Spleen (tissue), 7 donors: Measurements from ENCODE around the gene UBASH3A.

Source experiments
- POLR2AphosphoS5 ChIP-seq, 3 donors: sonication (generic); formaldehyde crosslinking; IDR thresholded peaks; one replicate each; pipeline ENCODE4 v1.5.1; 2017; ENCODE audit warnings: antibody characterized with exemption in 3 of 3
- TF ChIP-seq, protein P1 (sequence below), 11 experiments: fragments of 200-600 bp in 7 of 11; fragments of 450-650 bp in 4 of 11; sonication (generic) in 4 of 11; IDR thresholded peaks in 8 of 11; conservative IDR thresholded peaks in 3 of 11; 1 replicate in 7 of 11; 2 replicates in 4 of 11; pipeline versions ENCODE4 v1.4.0 to v1.8.0; 2016 to 2021; ENCODE audit warnings: antibody characterized with exemption in 11 of 11, inconsistent platforms in 4 of 11, mild to moderate bottlenecking in 1 of 11
- donor health status: DM: no; HTN: no; CAD: no; lungs with moderate emphysema.
- donor health status: DM: no; HTN: no; CAD: no.
- donor health status: DM: no; HTN: no; CAD: no.

DNA sequence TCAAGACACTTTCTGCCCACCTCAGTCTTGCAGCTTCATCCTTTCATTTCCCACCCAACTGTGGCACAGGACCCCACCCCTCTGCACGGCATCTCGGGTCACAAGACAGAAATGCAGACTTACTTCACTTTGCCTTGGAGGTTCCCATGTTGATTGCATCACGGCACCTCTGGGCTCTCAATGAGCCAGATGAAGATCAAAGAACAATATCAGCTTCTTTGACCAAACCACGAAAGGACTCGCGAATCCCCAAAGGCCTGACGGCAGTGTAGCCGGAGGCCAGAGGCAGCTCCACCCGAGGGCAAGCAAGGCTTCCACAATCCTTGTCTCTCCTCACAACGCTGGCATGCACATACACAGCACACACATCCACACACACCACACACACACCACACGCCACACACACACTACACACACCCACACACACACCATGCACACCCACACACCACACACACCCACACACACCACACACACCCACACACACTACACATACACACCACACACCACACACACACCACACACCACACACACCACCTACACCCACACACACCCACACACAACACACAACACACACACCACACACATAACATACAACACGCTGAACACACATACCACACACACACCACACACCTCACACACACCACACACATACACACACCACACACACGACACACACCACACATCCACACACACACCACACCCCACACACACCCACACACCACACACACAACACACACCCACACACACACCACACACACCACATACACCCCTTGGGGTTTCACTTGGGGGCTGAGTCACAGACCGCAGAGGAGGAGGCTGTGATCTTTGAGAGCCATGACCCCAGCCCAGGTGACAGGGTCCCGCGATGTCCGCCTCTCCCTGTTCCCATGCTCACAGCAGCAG lies 35.8 kb downstream of the UBASH3A start:
- no peak for TF ChIP-seq POLR2AphosphoS5 (IDR thresholded peaks at IDR 0.05)
- TF ChIP-seq, protein P1, sequence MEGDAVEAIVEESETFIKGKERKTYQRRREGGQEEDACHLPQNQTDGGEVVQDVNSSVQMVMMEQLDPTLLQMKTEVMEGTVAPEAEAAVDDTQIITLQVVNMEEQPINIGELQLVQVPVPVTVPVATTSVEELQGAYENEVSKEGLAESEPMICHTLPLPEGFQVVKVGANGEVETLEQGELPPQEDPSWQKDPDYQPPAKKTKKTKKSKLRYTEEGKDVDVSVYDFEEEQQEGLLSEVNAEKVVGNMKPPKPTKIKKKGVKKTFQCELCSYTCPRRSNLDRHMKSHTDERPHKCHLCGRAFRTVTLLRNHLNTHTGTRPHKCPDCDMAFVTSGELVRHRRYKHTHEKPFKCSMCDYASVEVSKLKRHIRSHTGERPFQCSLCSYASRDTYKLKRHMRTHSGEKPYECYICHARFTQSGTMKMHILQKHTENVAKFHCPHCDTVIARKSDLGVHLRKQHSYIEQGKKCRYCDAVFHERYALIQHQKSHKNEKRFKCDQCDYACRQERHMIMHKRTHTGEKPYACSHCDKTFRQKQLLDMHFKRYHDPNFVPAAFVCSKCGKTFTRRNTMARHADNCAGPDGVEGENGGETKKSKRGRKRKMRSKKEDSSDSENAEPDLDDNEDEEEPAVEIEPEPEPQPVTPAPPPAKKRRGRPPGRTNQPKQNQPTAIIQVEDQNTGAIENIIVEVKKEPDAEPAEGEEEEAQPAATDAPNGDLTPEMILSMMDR (IDR thresholded peaks at IDR 0.05 in 8 of 11, conservative IDR thresholded peaks at IDR 0.05 in 3 of 11) = no peak
